ENCODE results near the gene SGO2. TPM values are rescaled to one million over a fixed set of nuclear protein-coding genes. Genes with fewer than 3 reads are reported as not detected.
A peak's percentile ranks its signal among the peaks of the same experiment; 100 is the strongest.

Gene SGO2
- total and polyA plus RNA-seq, 10 of the 15 experiments (the other 5 are each of a cell fraction or from before 2014, with no cell fraction given): 15.8 to 55.2 (median 24.3) TPM

DNA sequence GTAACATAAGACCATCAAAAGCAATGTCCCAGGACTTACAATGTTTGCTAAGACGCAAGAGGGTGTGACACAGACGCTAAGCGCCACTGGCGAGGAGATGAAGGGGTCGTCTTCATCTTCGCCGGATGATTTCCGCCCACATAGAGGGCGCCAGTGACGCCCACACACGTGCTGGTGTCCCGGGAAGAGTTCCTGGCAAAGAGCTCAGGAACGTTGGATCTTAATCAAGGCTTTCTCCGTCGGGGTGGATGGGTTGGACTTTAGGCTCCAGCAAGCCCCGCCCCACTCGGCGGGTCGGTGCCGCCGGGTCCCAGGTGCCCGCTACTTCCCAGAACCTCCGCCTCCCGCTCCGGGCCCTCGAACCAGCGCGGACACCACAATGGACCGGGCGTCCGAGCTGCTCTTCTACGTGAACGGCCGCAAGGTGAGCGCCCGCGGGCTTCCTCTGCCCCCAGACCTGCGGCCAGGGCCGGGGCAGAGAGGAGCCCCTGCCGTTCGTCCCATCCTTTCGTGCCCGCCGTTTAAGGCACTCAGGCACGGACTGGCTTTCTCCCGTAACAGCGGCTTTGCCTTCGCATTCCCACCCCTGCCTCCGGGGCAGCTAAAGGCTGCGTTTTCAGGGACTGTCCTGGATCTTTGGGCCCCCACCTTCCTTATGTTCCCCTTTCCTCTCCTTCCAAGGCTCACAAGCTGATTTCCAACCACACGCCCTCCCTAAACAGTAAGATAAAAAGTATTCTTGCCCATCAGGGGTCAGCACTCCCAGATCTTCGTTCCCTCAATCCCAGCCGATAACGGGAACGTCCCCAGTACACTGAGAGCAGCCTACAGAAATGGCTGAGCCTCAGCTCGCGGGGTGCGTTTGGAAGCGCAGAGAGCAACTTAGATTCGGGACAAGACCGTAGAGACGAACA, 60.0 kb downstream of the SGO2 start, which contains the start of gene AOX1:
Gene AOX1 (plus strand): TSS at position 285 of the 914 bp plus-strand sequence. CDS start 95 bp downstream, at position 380.
- H3K9me3 ChIP-seq (replicated peaks; ENCODE audit: control insufficient read depth, insufficient read depth, low read length): no peaks in the 10 kb centered on the region
- no peak for DNase-seq (ENCODE audit: low read depth, low spot score)
- ChIA-PET SMC1A (ENCODE audit: uncharacterized antibody, unreplicated experiment) (interaction anchor here (1.4 kb wide), 1 partner anchor 18 kb away, joined by 4 read pairs; no protein-coding TSS in a partner anchor), POLR2A (no interaction called here), RAD21 (ENCODE audit: unreplicated experiment) (no interaction called here), CTCF (interaction anchor here (1.0 kb wide), 2 partner anchors 10 to 127 kb away, joined by 3 to 4 read pairs; no protein-coding TSS in a partner anchor)
- no peaks in the 10 kb centered on the region; a peak in 1 of 4 replicates for H3K36me3 ChIP-seq (ENCODE audit: control insufficient read depth in 2 of 2, insufficient read depth in 2 of 2, low read length in 1 of 2)
- peak; percentile 48 for ATAC-seq
- H3K4me1 ChIP-seq (ENCODE audit: control insufficient read depth, insufficient read depth, low read length): peaks cover 6% of the 10 kb centered on the region; the same call in 1 of the 2 replicates
- H4K20me1 ChIP-seq (ENCODE audit: control insufficient read depth, insufficient read depth): no peaks in the 10 kb centered on the region
- WGBS (ENCODE audit: insufficient coverage, insufficient replicate concordance, low lambda C conversion rate, missing lambda C conversion rate): 29% methylated on average over 59 of the region's 62 CpGs
- intact Hi-C loops (cut with micrococcal nuclease; ENCODE audit: unreplicated experiment): no loop called here
- no peak for FAIRE-seq
- no TSS peak for BruUV-seq (replicated peaks)
- H3K79me2 ChIP-seq (ENCODE audit: control insufficient read depth, insufficient read depth, low read length): no peaks in the 10 kb centered on the region
- peak in 1 of 2 experiments; percentile 40; a peak in 1 of 3 replicates for TF ChIP-seq EGR1 (IDR thresholded peaks at IDR 0.05; ENCODE audit: borderline replicate concordance in 1 of 2, low read depth in 2 of 2, low read length in 2 of 2)
- TF ChIP-seq, protein P1, sequence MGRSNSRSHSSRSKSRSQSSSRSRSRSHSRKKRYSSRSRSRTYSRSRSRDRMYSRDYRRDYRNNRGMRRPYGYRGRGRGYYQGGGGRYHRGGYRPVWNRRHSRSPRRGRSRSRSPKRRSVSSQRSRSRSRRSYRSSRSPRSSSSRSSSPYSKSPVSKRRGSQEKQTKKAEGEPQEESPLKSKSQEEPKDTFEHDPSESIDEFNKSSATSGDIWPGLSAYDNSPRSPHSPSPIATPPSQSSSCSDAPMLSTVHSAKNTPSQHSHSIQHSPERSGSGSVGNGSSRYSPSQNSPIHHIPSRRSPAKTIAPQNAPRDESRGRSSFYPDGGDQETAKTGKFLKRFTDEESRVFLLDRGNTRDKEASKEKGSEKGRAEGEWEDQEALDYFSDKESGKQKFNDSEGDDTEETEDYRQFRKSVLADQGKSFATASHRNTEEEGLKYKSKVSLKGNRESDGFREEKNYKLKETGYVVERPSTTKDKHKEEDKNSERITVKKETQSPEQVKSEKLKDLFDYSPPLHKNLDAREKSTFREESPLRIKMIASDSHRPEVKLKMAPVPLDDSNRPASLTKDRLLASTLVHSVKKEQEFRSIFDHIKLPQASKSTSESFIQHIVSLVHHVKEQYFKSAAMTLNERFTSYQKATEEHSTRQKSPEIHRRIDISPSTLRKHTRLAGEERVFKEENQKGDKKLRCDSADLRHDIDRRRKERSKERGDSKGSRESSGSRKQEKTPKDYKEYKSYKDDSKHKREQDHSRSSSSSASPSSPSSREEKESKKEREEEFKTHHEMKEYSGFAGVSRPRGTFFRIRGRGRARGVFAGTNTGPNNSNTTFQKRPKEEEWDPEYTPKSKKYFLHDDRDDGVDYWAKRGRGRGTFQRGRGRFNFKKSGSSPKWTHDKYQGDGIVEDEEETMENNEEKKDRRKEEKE (IDR thresholded peaks at IDR 0.05): no peak
- TF ChIP-seq FOXK2 (IDR thresholded peaks at IDR 0.05): no peak
- no peak for TF ChIP-seq CBX5 (IDR thresholded peaks at IDR 0.05; ENCODE audit: low read depth)
- peak within 1 kb of the TSS; percentile 42 for H2AFZ ChIP-seq (ENCODE audit: control insufficient read depth, low read depth, low read length)
- peak within 1 kb of the TSS; percentile 81 for H3K4me2 ChIP-seq (ENCODE audit: control insufficient read depth, insufficient read depth)
- H3K27ac ChIP-seq (ENCODE audit: control insufficient read depth, insufficient read depth): no peak within 1 kb of the TSS
- no peaks in the 10 kb centered on the region for H3K27me3 ChIP-seq (replicated peaks in 1 of 2; ENCODE audit: control insufficient read depth in 2 of 2, insufficient read depth in 2 of 2, low read length in 1 of 2)
- H3K9ac ChIP-seq (ENCODE audit: control insufficient read depth, insufficient read depth, low read length): no peak within 1 kb of the TSS
- H3K4me3 ChIP-seq: peak within 1 kb of the TSS; percentile 45
- in situ Hi-C loops (cut with MboI): no loop called here

Measured in GM12878 (cell line).